ELF-1 (cell line): ENCODE data around the gene FBXW11.
A peak's percentile ranks its signal among the peaks of the same experiment; 100 is the strongest.
"Not testable (repeated sequence)": the region's sequence is repeated elsewhere in the genome, so short reads cannot be mapped to it uniquely, and the experiment has no call there.

Source experiments
- DNase-seq: peaks from one replicate; pipeline ENCODE4 v3.0.0-alpha.2; 2016; ENCODE audit warnings: low read depth, low spot score

FBXW11 gene

GRCh38 chr5:171955761-171956160 lies 50.7 kb downstream of the FBXW11 start:
- DNase-seq, result no peak

- no peak for DNase-seq
Measured at GRCh38 chr5:171954721-171955120, 51.7 kb downstream of the FBXW11 start.

GRCh38 chr5:171953860-171954701 lies 52.4 kb downstream of the FBXW11 start:
- DNase-seq, result peak; percentile 44

- DNase-seq, result no peak
Measured at GRCh38 chr5:171952021-171952420, 54.4 kb downstream of the FBXW11 start.

- DNase-seq, result no peak
Measured at GRCh38 chr5:171951218-171951617, 55.2 kb downstream of the FBXW11 start.

- DNase-seq, result peak; percentile 75
Measured at GRCh38 chr5:171946000-171946781, 60.2 kb downstream of the FBXW11 start.

GRCh38 chr5:171945476-171945875 lies 61.0 kb downstream of the FBXW11 start:
- DNase-seq, result no peak

- no peak for DNase-seq
Measured at GRCh38 chr5:171945066-171945465, 61.4 kb downstream of the FBXW11 start.

GRCh38 chr5:171942112-171942516 lies 64.3 kb downstream of the FBXW11 start:
- not testable (repeated sequence) for DNase-seq

- not testable (repeated sequence) for DNase-seq
Measured at GRCh38 chr5:171941675-171942074, 64.8 kb downstream of the FBXW11 start.

GRCh38 chr5:171941275-171941674 lies 65.2 kb downstream of the FBXW11 start:
- not testable (repeated sequence) for DNase-seq

- DNase-seq, result no peak
Measured at GRCh38 chr5:171939951-171940350, 66.5 kb downstream of the FBXW11 start.

GRCh38 chr5:171938358-171938757 lies 68.1 kb downstream of the FBXW11 start:
- no peak for DNase-seq

- DNase-seq, result no peak
Measured at GRCh38 chr5:171937351-171937750, 69.1 kb downstream of the FBXW11 start.

- DNase-seq, result no peak
Measured at GRCh38 chr5:171934586-171934985, 71.9 kb downstream of the FBXW11 start.

- DNase-seq, result no peak
Measured at GRCh38 chr5:171931163-171931562, 75.3 kb downstream of the FBXW11 start.

- DNase-seq, result no peak
Measured at GRCh38 chr5:171927345-171927941, 79.0 kb downstream of the FBXW11 start.

- no peak for DNase-seq
Measured at GRCh38 chr5:171926311-171926710, 80.1 kb downstream of the FBXW11 start.

GRCh38 chr5:171924493-171925122 lies 81.8 kb downstream of the FBXW11 start:
- no peak for DNase-seq

- no peak for DNase-seq
Measured at GRCh38 chr5:171920765-171921391, 85.6 kb downstream of the FBXW11 start.

GRCh38 chr5:171915700-171916099 lies 90.7 kb downstream of the FBXW11 start:
- DNase-seq, result not testable (repeated sequence)
